ENCODE measurements around the gene MED13L.
"Not testable (repeated sequence)": the region's sequence is repeated elsewhere in the genome, so short reads cannot be mapped to it uniquely, and the experiment has no call there.

MED13L gene

DNA sequence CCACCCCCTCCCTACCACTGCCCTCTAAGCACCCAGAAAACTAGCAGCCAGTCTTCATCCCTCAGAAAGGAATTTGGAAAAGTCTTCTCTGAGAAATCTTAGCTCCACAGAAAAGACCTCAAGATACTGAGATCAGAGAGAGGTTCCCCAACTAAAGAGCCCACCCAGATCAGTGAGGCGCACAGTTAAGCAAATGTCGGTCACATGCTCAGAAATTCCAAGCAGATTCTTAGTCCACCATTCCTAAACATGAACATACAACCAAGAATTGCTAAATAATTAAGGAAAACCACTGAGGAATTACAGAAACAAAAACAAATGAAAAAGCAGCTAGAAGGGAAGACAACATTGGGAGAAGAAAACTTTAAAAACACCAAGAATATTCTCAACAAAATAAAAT is 32.3 kb downstream of the MED13L start:
- Histone ChIP-seq H3K36me3 (ENCODE audit: low read depth) (no peaks in the 10 kb centered on the region), H3K27me3 (ENCODE audit: insufficient read depth, poor library complexity, severe bottlenecking) (no peaks in the 10 kb centered on the region), H3K4me1 (ENCODE audit: insufficient read depth, poor library complexity, severe bottlenecking) (peaks cover 12% of the 10 kb centered on the region), H3K9me3 (ENCODE audit: severe bottlenecking) (no peaks in the 10 kb centered on the region), H3K4me3 (ENCODE audit: severe bottlenecking) (no peak overlapping the region), H3K27ac (ENCODE audit: poor library complexity, severe bottlenecking) (no peak overlapping the region)
- no peak for DNase-seq (ENCODE audit: low spot score)
- TF ChIP-seq, protein P1, sequence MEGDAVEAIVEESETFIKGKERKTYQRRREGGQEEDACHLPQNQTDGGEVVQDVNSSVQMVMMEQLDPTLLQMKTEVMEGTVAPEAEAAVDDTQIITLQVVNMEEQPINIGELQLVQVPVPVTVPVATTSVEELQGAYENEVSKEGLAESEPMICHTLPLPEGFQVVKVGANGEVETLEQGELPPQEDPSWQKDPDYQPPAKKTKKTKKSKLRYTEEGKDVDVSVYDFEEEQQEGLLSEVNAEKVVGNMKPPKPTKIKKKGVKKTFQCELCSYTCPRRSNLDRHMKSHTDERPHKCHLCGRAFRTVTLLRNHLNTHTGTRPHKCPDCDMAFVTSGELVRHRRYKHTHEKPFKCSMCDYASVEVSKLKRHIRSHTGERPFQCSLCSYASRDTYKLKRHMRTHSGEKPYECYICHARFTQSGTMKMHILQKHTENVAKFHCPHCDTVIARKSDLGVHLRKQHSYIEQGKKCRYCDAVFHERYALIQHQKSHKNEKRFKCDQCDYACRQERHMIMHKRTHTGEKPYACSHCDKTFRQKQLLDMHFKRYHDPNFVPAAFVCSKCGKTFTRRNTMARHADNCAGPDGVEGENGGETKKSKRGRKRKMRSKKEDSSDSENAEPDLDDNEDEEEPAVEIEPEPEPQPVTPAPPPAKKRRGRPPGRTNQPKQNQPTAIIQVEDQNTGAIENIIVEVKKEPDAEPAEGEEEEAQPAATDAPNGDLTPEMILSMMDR (IDR thresholded peaks at IDR 0.05; ENCODE audit: poor library complexity, severe bottlenecking), result no peak
- no peak for ATAC-seq (ENCODE audit: low read depth)

- no peak overlapping the region for H3K27ac ChIP-seq (ENCODE audit: poor library complexity, severe bottlenecking)
- no peaks in the 10 kb centered on the region for H3K36me3 ChIP-seq (ENCODE audit: low read depth)
- no peak for DNase-seq (ENCODE audit: low spot score)
- H3K9me3 ChIP-seq (ENCODE audit: severe bottlenecking), result no peaks in the 10 kb centered on the region
- ATAC-seq (ENCODE audit: low read depth), result no peak
- TF ChIP-seq, protein P1 (IDR thresholded peaks at IDR 0.05; ENCODE audit: poor library complexity, severe bottlenecking), result no peak
- no peak overlapping the region for H3K4me3 ChIP-seq (ENCODE audit: severe bottlenecking)
- H3K4me1 ChIP-seq (ENCODE audit: insufficient read depth, poor library complexity, severe bottlenecking), result peaks cover 12% of the 10 kb centered on the region
- H3K27me3 ChIP-seq (ENCODE audit: insufficient read depth, poor library complexity, severe bottlenecking), result no peaks in the 10 kb centered on the region
Measured at GRCh38 chr12:116244474-116245090, 32.9 kb downstream of the MED13L start.

DNA sequence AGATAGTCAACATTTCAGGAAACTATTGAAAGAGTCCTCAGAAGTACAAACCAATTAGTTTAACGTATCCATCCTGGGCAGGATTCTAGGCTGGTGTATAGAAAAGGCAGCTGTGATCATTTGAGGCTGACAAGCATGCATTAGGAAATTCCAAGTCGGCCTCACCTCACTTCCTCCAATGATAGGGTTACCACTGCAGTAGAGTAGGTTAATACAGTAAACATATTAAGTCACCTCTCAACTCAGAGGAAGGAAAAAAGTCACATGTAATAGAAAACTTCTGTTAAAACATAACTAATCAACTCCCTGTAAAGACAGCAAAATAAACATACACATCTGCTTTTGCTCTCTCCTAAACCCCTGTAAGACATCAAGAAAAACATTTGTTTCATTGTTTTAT is 33.5 kb downstream of the MED13L start:
- DNase-seq (ENCODE audit: low spot score), result no peak

GRCh38 chr12:116242740-116243139 is 34.8 kb downstream of the MED13L start:
- H3K27ac ChIP-seq (ENCODE audit: poor library complexity, severe bottlenecking), result no peak overlapping the region
- DNase-seq (ENCODE audit: low spot score), result no peak
- no peaks in the 10 kb centered on the region for H3K36me3 ChIP-seq (ENCODE audit: low read depth)
- H3K4me1 ChIP-seq (ENCODE audit: insufficient read depth, poor library complexity, severe bottlenecking), result peaks cover 12% of the 10 kb centered on the region
- ATAC-seq (ENCODE audit: low read depth), result no peak
- no peaks in the 10 kb centered on the region for H3K9me3 ChIP-seq (ENCODE audit: severe bottlenecking)
- TF ChIP-seq, protein P1 (IDR thresholded peaks at IDR 0.05; ENCODE audit: poor library complexity, severe bottlenecking), result no peak
- H3K27me3 ChIP-seq (ENCODE audit: insufficient read depth, poor library complexity, severe bottlenecking), result no peaks in the 10 kb centered on the region
- H3K4me3 ChIP-seq (ENCODE audit: severe bottlenecking), result no peak overlapping the region

More for the DNA sequence above, 33.5 kb downstream of the MED13L start:
- peak; percentile 35; the same call in 1 of the 3 replicates for ATAC-seq (ENCODE audit: low read depth)
- no peak overlapping the region for H3K4me3 ChIP-seq (ENCODE audit: severe bottlenecking)
- peaks cover 12% of the 10 kb centered on the region for H3K4me1 ChIP-seq (ENCODE audit: insufficient read depth, poor library complexity, severe bottlenecking)
- no peaks in the 10 kb centered on the region for H3K9me3 ChIP-seq (ENCODE audit: severe bottlenecking)
- H3K27ac ChIP-seq (ENCODE audit: poor library complexity, severe bottlenecking), result no peak overlapping the region
- H3K36me3 ChIP-seq (ENCODE audit: low read depth), result no peaks in the 10 kb centered on the region
- TF ChIP-seq, protein P1 (IDR thresholded peaks at IDR 0.05; ENCODE audit: poor library complexity, severe bottlenecking), result no peak
- H3K27me3 ChIP-seq (ENCODE audit: insufficient read depth, poor library complexity, severe bottlenecking), result no peaks in the 10 kb centered on the region

GRCh38 chr12:116241157-116241759 is 36.2 kb downstream of the MED13L start:
- Histone ChIP-seq H3K27me3 (ENCODE audit: insufficient read depth, poor library complexity, severe bottlenecking) (no peaks in the 10 kb centered on the region), H3K4me3 (ENCODE audit: severe bottlenecking) (no peak overlapping the region), H3K27ac (ENCODE audit: poor library complexity, severe bottlenecking) (no peak overlapping the region), H3K36me3 (ENCODE audit: low read depth) (no peaks in the 10 kb centered on the region), H3K9me3 (ENCODE audit: severe bottlenecking) (no peaks in the 10 kb centered on the region), H3K4me1 (ENCODE audit: insufficient read depth, poor library complexity, severe bottlenecking) (peaks cover 12% of the 10 kb centered on the region)
- DNase-seq (ENCODE audit: low spot score), result no peak
- peak; percentile 87 for ATAC-seq (ENCODE audit: low read depth)
- TF ChIP-seq, protein P1 (IDR thresholded peaks at IDR 0.05; ENCODE audit: poor library complexity, severe bottlenecking), result no peak

GRCh38 chr12:116238570-116239119 is 38.8 kb downstream of the MED13L start:
- not testable (repeated sequence) for H3K27me3 ChIP-seq (ENCODE audit: insufficient read depth, poor library complexity, severe bottlenecking); ATAC-seq (ENCODE audit: low read depth); H3K27ac ChIP-seq (ENCODE audit: poor library complexity, severe bottlenecking); H3K9me3 ChIP-seq (ENCODE audit: severe bottlenecking); H3K36me3 ChIP-seq (ENCODE audit: low read depth); H3K4me3 ChIP-seq (ENCODE audit: severe bottlenecking); DNase-seq (ENCODE audit: low spot score)
- H3K4me1 ChIP-seq (ENCODE audit: insufficient read depth, poor library complexity, severe bottlenecking), result peaks cover 11% of the 10 kb centered on the region
